Naive B cell (primary cell): ENCODE measurements around the gene ZFP92. TPM values are rescaled to one million over a fixed set of nuclear protein-coding genes. Genes with fewer than 3 reads are reported as not detected.

Source experiments
- ATAC-seq, 2 donors: fragments of 150-1000 bp; cut with Tn5 transposase; 2 replicates each; pipeline ENCODE4 v1.10.0; 2021; ENCODE audit warnings: low read depth in 2 of 2, mild to moderate bottlenecking in 2 of 2, moderate library complexity in 2 of 2
- DNase-seq: peaks from one replicate; pipeline ENCODE4 v3.0.0; 2022
- H3K27ac Mint-ChIP-seq, 6 donors: one replicate each; pipeline ENCODE4 v1.8.0; 2020 to 2022; ENCODE audit warnings: mild to moderate bottlenecking in 6 of 6, mixed read lengths in 6 of 6, moderate library complexity in 5 of 6, inconsistent platforms in 2 of 6
- H3K27me3 Mint-ChIP-seq, 3 donors: one replicate each; pipeline ENCODE4 v1.8.0; 2021 to 2022; ENCODE audit warnings: mixed read lengths in 3 of 3, mild to moderate bottlenecking in 1 of 3
- H3K36me3 Mint-ChIP-seq, 2 donors: one replicate each; pipeline ENCODE4 v1.8.0; 2020 to 2022; ENCODE audit warnings: mixed read lengths in 2 of 2, inconsistent platforms in 1 of 2, mild to moderate bottlenecking in 1 of 2
- H3K4me1 Mint-ChIP-seq, 3 donors: one replicate each; pipeline ENCODE4 v1.8.0; 2020 to 2022; ENCODE audit warnings: mixed read lengths in 3 of 3, inconsistent platforms in 1 of 3, mild to moderate bottlenecking in 1 of 3, moderate library complexity in 1 of 3
- H3K4me3 Mint-ChIP-seq, 8 donors: one replicate each; pipeline ENCODE4 v1.8.0; 2020 to 2022; ENCODE audit warnings: mild to moderate bottlenecking in 8 of 8, mixed read lengths in 8 of 8, moderate library complexity in 8 of 8, inconsistent platforms in 2 of 8
- H3K9me3 Mint-ChIP-seq, 7 donors: one replicate each; pipeline ENCODE4 v1.8.0; 2020 to 2022; ENCODE audit warnings: mixed read lengths in 7 of 7, mild to moderate bottlenecking in 5 of 7, inconsistent platforms in 2 of 7, moderate library complexity in 1 of 7
- polyA plus RNA-seq, 6 donors: library from polyadenylated mRNA; unstranded; fragments of 300-500 nt; fragmentation: Illumina TruSeq; gene quantifications; one replicate each; pipeline ENCODE4 v1.2.3, GENCODE V29; 2021; ENCODE audit warnings: low read depth in 6 of 6

The ZFP92 gene
- polyA plus RNA-seq, 6 donors from 2014 or later: 0.04 to 0.21 (median 0.09) TPM; not detected in 3

GRCh38 chrX:153441296-153441695, 30.0 kb downstream of the ZFP92 start:
- Mint-ChIP-seq H3K4me1 (no peaks in the 10 kb centered on the region), H3K36me3 (no peaks in the 10 kb centered on the region), H3K27ac (no peak overlapping the region), H3K4me3 (no peak overlapping the region), H3K27me3 (peaks cover 0 to 18% (median 0%) of the 10 kb centered on the region in 3 donors), H3K9me3 (peaks cover 0 to 11% (median 6%) of the 10 kb centered on the region in 7 donors)
- ATAC-seq: no peak
- no peak for DNase-seq

DNA sequence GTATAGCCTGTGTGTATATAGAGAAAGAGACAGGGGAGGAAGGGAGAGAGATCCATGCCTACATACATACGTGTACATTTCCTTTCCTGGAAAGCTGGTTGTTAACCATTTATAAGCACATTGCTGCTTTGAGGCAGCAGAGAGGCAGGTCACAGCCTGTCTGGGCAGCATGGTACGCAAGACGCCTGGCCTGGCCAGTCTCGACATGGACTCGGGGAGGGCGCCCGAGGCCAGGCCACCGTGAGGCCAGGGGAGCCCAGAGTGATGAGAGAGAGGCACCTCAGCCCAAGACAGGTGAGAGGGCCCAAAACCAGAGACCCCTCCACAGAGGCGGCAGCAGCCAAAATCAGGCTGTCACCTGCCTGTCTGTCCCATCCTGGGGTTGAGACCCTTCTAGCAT, 30.7 kb downstream of the ZFP92 start:
- no peak for ATAC-seq
- no peaks in the 10 kb centered on the region for H3K36me3 Mint-ChIP-seq
- no peak overlapping the region for H3K27ac Mint-ChIP-seq
- H3K4me3 Mint-ChIP-seq: no peak overlapping the region
- no peaks in the 10 kb centered on the region for H3K4me1 Mint-ChIP-seq
- no peak for DNase-seq
- H3K27me3 Mint-ChIP-seq: peaks cover 0 to 18% (median 0%) of the 10 kb centered on the region in 3 donors
- peaks cover 0 to 11% (median 6%) of the 10 kb centered on the region in 7 donors for H3K9me3 Mint-ChIP-seq

DNA sequence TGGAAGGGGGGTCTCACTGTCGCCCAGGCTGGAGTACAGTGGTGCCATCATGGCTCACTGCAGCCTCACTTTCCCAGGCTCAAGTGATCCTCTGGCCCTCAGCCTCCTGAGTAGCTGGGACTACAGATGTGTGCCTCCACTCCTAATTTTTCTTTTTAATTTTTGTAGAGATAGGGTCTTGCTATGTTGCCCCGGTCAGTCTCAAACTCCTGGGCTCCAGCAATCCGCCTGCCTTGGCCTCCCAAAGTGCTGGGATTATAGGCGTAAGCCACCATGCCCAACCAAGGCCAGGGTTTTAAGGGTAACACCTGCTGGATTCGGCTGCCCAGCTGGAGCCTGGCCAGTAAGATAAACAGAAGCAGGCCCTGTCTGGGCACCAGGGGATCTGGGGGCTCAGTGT, 31.2 kb downstream of the ZFP92 start:
- Mint-ChIP-seq H3K4me3 (no peak overlapping the region), H3K4me1 (no peaks in the 10 kb centered on the region), H3K9me3 (peaks cover 0 to 11% (median 6%) of the 10 kb centered on the region in 7 donors), H3K36me3 (no peaks in the 10 kb centered on the region), H3K27me3 (peaks cover 0 to 18% (median 0%) of the 10 kb centered on the region in 3 donors), H3K27ac (no peak overlapping the region)
- DNase-seq: no peak
- ATAC-seq: no peak

DNA sequence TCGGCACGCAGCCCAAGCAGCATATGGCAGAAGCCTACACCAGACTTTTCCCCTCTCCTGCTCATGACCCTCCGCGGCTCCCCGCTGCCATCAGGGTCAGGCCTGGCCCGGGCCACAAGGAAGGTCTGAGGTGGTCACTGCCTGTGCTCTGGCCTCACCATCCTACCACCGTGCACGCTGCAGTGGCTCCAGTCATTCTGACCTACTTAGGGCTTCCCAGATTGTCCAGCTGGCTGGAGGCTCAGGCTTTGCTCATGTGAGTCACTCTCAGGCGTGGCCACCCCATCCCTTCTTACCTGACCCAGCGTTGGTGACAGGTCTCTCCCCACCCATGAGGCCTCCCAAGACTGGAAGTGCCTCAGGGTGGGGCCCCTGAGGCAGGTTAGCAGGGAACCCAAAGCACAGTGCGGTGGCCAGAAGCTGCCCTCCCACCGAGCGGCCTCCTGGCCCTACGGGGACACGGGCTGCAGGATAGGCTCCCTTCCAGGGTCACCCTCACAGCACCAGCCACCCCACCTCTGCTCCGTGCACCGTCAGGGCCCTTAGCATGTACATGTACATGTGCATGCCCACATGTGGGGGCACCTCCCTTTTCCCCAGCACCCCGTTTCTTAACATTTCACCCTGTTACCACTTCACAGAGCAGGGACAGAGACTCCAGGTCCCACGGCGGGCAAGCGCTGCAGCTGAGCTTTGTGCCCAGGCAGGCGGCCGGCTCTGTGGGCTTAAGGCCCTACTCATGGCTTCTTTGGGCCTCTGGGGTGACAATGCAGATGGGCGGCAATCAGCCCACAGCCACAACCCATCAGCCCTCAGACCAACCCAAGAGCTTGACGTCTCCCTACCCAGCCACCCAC, 32.4 kb downstream of the ZFP92 start:
- peaks cover 0 to 13% (median 0%) of the 10 kb centered on the region in 3 donors for H3K27me3 Mint-ChIP-seq
- no peak for DNase-seq
- no peaks in the 10 kb centered on the region for H3K4me1 Mint-ChIP-seq
- no peak overlapping the region for H3K4me3 Mint-ChIP-seq
- H3K27ac Mint-ChIP-seq: no peak overlapping the region
- H3K36me3 Mint-ChIP-seq: no peaks in the 10 kb centered on the region
- no peak for ATAC-seq
- peaks cover 0 to 11% (median 5%) of the 10 kb centered on the region in 7 donors for H3K9me3 Mint-ChIP-seq

GRCh38 chrX:153444333-153445011, 33.2 kb downstream of the ZFP92 start:
- ATAC-seq (no peak), DNase-seq (no peak)
- Mint-ChIP-seq H3K9me3 (peaks cover 0 to 9% (median 2%) of the 10 kb centered on the region in 7 donors), H3K36me3 (no peaks in the 10 kb centered on the region), H3K27me3 (peaks cover 0 to 8% (median 0%) of the 10 kb centered on the region in 3 donors), H3K27ac (no peak overlapping the region), H3K4me3 (no peak overlapping the region), H3K4me1 (no peaks in the 10 kb centered on the region)

DNA sequence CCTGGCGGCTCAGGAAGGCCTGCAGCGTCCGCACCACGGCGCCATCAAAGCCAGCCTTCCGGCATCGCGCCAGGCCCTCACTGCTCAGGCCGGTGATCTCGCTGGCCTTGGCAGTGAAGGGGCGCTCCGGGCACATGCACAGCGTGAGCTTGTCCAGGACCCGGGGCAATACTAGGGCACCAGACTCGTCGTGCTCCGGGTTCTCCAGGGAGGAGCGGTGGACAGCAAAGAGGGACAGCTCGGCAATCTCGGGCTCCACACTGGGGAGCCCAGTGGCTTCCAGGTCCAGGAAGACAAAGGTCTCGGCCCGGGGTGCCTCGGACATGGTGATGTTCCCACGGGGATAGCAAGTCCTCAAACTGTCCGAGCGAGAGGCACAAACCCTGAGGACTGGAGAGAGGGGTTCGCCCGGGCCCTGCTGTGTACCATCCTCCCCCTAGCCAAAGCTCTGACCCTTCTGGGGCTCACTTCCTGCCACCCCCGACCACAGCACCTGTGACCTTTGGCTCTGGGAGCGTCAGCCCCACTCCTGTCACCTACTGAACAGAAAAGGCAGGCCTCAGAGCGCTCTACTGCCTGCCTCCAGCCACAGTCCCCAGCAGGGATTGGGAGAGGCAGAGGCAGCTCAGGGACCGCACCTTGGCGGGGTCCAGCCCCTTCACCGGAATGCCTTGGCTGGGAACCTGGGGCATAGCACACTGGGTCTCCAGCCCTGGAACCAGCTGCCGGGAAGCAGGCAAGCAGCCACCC, 34.0 kb downstream of the ZFP92 start:
- Mint-ChIP-seq H3K36me3 (no peaks in the 10 kb centered on the region), H3K4me1 (no peaks in the 10 kb centered on the region)
- ATAC-seq: no peak

DNA sequence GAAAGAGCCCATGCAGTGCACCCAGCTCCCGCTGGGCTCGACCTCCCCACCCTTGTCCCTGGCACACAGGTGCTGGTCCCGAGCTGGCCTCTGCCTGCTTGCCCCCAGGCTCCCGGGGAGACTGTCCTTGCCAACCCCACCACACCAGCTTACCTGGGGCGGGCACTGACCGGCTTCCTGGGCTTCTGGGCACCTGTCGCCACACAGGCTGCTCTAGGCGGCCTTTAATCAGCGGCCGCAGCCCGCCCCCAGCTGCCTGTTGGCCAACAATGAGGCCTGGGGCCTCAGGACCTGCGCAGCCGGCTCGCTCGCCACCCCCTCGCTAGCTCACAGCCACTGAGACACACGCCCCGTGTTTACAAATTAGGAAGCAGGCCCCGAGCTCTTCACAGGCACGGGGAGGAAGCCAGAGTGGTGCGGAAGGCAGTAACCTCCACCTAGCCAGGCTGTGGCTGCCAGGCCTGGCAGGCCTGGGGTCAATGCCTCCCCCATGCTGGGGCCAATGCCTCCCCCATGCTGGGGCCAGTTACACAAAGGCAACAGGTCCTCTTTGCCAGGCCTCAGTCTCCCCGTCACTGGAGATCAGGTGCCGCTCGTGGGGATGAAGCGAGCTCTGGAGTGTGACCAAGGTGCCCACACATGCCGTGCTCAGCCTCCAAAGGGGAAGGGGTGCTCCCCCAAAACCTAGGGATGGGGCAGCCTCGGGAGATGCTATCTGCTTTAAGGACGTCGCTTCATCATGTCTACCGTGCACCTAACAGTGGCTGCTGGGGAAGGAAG, 34.8 kb downstream of the ZFP92 start, which contains the start of gene TREX2:
TSS of gene TREX2 (minus strand) at position 201 of the 780 bp plus-strand sequence. CDS start 626 bp downstream, outside the sequence.
- ATAC-seq (no peak), DNase-seq (no peak)
- Mint-ChIP-seq H3K9me3 (no peaks in the 10 kb centered on the region), H3K27ac (peak within 1 kb of the TSS in 1 of 6 donors; percentile 66), H3K4me3 (no peak within 1 kb of the TSS), H3K4me1 (no peaks in the 10 kb centered on the region), H3K36me3 (peaks cover 0 to 3% of the 10 kb centered on the region in 2 donors), H3K27me3 (no peaks in the 10 kb centered on the region)

More for the DNA sequence above, 34.0 kb downstream of the ZFP92 start:
- H3K4me3 Mint-ChIP-seq: no peak overlapping the region
- H3K9me3 Mint-ChIP-seq: peaks cover 0 to 4% (median 0%) of the 10 kb centered on the region in 7 donors
- DNase-seq: no peak
- H3K27ac Mint-ChIP-seq: no peak overlapping the region
- H3K27me3 Mint-ChIP-seq: no peaks in the 10 kb centered on the region

DNA sequence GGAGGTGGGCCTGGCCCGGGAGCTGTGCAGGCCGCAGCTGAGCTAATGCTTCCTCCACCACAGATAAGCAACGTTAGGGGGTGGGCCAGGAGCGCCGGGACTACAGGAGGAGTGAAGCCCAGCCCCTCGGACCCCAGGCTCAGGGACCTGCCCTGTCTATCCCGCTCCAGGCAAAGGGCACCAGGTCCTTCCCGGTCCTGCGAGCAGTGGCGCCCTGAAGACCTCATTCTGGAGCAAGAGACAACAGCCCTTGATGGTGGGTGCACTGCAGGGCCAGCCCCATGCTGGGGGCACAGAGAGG, 35.3 kb downstream of the ZFP92 start:
- Mint-ChIP-seq H3K9me3 (peaks cover 0 to under 1% (median 0%) of the 10 kb centered on the region in 7 donors), H3K4me3 (no peak overlapping the region), H3K4me1 (no peaks in the 10 kb centered on the region), H3K27ac (no peak overlapping the region), H3K36me3 (peaks cover 0 to 8% of the 10 kb centered on the region in 2 donors), H3K27me3 (no peaks in the 10 kb centered on the region)
- DNase-seq (no peak), ATAC-seq (no peak)

DNA sequence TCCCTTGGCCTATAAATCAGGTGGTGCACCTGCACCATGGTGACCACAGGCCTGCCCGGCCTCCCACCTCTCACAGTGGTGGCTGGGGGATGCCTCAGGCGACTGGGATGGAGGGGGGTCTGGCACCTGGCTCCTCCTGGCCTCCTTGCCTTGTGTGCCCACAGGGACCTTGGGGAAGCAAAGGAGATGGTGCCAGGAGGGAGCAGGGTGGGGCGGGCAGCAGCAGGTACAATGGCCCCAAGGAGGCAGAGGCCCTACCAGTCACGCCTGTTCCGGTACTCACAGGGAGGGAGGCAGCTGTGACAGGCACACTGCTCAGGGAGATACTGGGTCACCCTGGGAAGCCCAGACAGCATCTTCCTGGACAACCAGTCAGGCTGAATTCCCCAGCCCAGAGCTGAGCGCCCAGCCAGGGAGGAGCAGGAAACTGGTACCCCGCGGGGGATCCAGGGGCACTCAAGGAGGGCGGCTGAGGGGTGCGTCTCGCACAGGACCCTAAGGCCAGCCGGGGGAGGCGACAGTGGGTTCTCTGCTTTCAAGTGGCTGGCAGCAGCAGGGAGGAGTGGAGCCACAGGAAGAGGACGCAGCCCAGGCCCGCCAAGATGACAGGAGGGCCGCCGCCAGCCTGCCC, 35.8 kb downstream of the ZFP92 start:
- H3K4me1 Mint-ChIP-seq: no peaks in the 10 kb centered on the region
- H3K9me3 Mint-ChIP-seq: peaks cover 0 to 1% (median 0%) of the 10 kb centered on the region in 7 donors
- ATAC-seq (no peak), DNase-seq (no peak)
- no peak overlapping the region for H3K4me3 Mint-ChIP-seq
- H3K36me3 Mint-ChIP-seq: peaks cover 0 to 8% of the 10 kb centered on the region in 2 donors
- H3K27ac Mint-ChIP-seq: no peak overlapping the region
- no peaks in the 10 kb centered on the region for H3K27me3 Mint-ChIP-seq

DNA sequence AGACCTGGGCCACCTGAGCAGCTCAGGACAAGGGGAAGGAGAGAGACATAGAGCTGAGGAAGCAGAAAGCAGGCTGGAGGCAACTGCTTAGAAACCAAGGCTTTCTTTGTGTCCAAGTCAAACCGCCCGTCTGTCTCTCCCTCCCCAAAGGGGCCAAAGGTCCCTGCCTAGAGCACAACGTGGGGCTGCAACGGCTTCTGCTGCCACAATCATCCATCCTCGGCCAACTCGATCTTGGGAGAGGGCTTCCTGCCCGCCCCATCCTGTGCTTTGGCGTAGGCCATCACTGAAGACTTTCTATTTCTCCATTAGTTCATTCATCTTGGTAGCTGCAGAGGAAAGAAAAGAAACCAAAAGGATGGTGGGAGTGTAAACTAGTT, 36.3 kb downstream of the ZFP92 start:
- Mint-ChIP-seq H3K27ac (no peak overlapping the region), H3K4me3 (no peak overlapping the region), H3K9me3 (peaks cover 0 to 1% (median 0%) of the 10 kb centered on the region in 7 donors), H3K27me3 (no peaks in the 10 kb centered on the region), H3K4me1 (no peaks in the 10 kb centered on the region), H3K36me3 (peaks cover 0 to 8% of the 10 kb centered on the region in 2 donors)
- DNase-seq (no peak), ATAC-seq (no peak)

- Mint-ChIP-seq H3K4me1 (no peaks in the 10 kb centered on the region), H3K36me3 (peaks cover 0 to 8% of the 10 kb centered on the region in 2 donors), H3K4me3 (no peak overlapping the region), H3K27me3 (no peaks in the 10 kb centered on the region), H3K9me3 (peaks cover 0 to 1% (median 0%) of the 10 kb centered on the region in 7 donors), H3K27ac (no peak overlapping the region)
- ATAC-seq (no peak), DNase-seq (no peak)
Measured at GRCh38 chrX:153448556-153449367, 37.5 kb downstream of the ZFP92 start.
